Measurements from ENCODE around the gene GCK. TPM values are rescaled to one million over a fixed set of nuclear protein-coding genes. Genes with fewer than 3 reads are reported as not detected.

The GCK gene
- total and polyA plus RNA-seq, 2 donors (not counting 3 experiments of a cell fraction or from before 2014, with no cell fraction given) = 0.17 to 0.51 TPM

DNA sequence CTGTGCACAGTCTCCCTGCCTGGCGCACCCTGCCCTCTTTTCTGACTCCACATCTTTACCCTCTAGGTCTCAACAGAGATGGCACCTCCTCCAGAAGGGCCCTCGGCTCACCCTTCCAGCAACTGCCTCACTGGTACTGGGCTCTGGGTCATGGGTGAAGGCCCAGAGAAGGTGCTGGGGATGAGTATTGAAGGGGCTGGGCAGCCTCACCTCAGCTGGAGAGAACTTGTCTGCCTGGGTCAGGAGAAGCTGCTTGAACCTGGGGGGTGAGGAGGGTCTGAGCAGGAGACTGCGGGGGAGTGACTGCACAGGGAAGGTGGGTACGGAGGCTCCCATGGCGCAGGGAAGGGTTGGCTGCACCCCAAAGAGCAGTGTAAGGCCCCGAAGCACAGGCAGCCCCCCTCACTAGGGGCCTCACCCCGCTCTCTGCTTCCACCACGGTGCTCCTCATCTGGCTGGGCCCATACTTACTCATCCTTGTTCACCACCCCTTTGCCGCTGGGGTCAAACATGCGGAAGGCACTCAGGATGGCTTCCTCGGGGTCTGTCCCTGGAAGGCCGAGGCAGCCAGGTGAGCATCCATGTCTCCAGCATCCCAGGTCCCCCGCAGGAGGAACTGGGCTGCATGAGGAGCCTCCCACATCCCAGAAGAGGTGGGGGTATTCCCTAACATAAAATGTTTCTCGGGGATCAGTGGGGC is 49.8 kb downstream of the GCK start:
- BruUV-seq (replicated peaks) = no TSS peak
- no peak overlapping the region for H3K9ac ChIP-seq (replicated peaks; ENCODE audit: extremely low read depth, insufficient read depth, low read length)

More for the DNA sequence above, 49.8 kb downstream of the GCK start:
- intact Hi-C loops (cut with micrococcal nuclease) = no loop called here
- no peaks in the 10 kb centered on the region for H3K79me2 ChIP-seq (ENCODE audit: control insufficient read depth, insufficient read depth, low read length)
- no peaks in the 10 kb centered on the region for H3K9me1 ChIP-seq (replicated peaks; ENCODE audit: control insufficient read depth, extremely low read depth, insufficient read depth, low read length)
- no peaks in the 10 kb centered on the region for H4K20me1 ChIP-seq (replicated peaks; ENCODE audit: control insufficient read depth, extremely low read depth, insufficient read depth, low read length)
- H3K27ac ChIP-seq (ENCODE audit: insufficient read depth, low read depth, low read length) = no peak overlapping the region
- dilution Hi-C loops (cut with MboI; ENCODE audit: extremely low pct_ligation_motif_present, low sequenced_read_pairs) = no loop called here
- H3K9me3 ChIP-seq (replicated peaks; ENCODE audit: control insufficient read depth, insufficient read depth, low read length) = no peaks in the 10 kb centered on the region
- no peak for TF ChIP-seq JUN (IDR thresholded peaks at IDR 0.05; ENCODE audit: borderline replicate concordance, insufficient read depth, insufficient read length, low read depth)
- TF ChIP-seq POLR2AphosphoS5 (IDR thresholded peaks at IDR 0.05; ENCODE audit: insufficient read depth, low read depth, low read length) = no peak
- no peak for TF ChIP-seq MAX (IDR thresholded peaks at IDR 0.05; ENCODE audit: insufficient read depth, insufficient read length)
- TF ChIP-seq EZH2 (IDR thresholded peaks at IDR 0.05; ENCODE audit: borderline replicate concordance, low read depth, low read length, severe bottlenecking) = no peak
- no peak for TF ChIP-seq GATA2 (IDR thresholded peaks at IDR 0.05; ENCODE audit: insufficient read depth, insufficient read length, low read depth, low read length)
- no peak for TF ChIP-seq CTCF (IDR thresholded peaks at IDR 0.05; ENCODE audit: extremely low read depth in 1 of 2, insufficient read depth in 1 of 2, low read depth in 1 of 2, low read length in 2 of 2)
- no peak for TF ChIP-seq MYC (IDR thresholded peaks at IDR 0.05; ENCODE audit: low read depth, low read length)
- no peak for TF ChIP-seq FOS (IDR thresholded peaks at IDR 0.05; ENCODE audit: borderline replicate concordance, insufficient read depth, low read length)
- no peak for TF ChIP-seq POLR2A (IDR thresholded peaks at IDR 0.05; ENCODE audit: low read depth, low read length)
- H3K36me3 ChIP-seq (ENCODE audit: control insufficient read depth in 2 of 2, extremely low read depth in 1 of 2, insufficient read depth in 2 of 2, low read length in 2 of 2) = no peaks in the 10 kb centered on the region
- no peaks in the 10 kb centered on the region for H3K4me1 ChIP-seq (ENCODE audit: control insufficient read depth, extremely low read depth, insufficient read depth, low read length)
- ChIA-PET CTCF (no interaction called here), POLR2A (no interaction called here)
- no peak for DNase-seq (ENCODE audit: low read depth, low spot score)
- no peak overlapping the region for H3K4me2 ChIP-seq (ENCODE audit: insufficient read depth, low read length)
- H2AFZ ChIP-seq (ENCODE audit: low read depth, low read length) = no peak overlapping the region
- H3K4me3 ChIP-seq (replicated peaks in 1 of 3; ENCODE audit: insufficient read depth in 1 of 3, low read depth in 1 of 3, low read length in 3 of 3) = no peak overlapping the region
- no peak for FAIRE-seq
- H3K27me3 ChIP-seq (ENCODE audit: control insufficient read depth in 2 of 2, insufficient read depth in 2 of 2, low read length in 2 of 2) = peaks cover 4 to 11% of the 10 kb centered on the region in 2 experiments
